Endometrium (tissue), 2 donors: ENCODE measurements around the gene CDH11.

ENCODE experiments used
- FAIRE-seq: peaks from 2 replicates; lab custom pipeline; 2012; peaks lifted over from hg19 to GRCh38; lab: Jason Lieb, UNC
- donor health status: control.
- donor health status: control.

The CDH11 gene

GRCh38 chr16:64974381-64974780, 147.5 kb downstream of the CDH11 start:
- FAIRE-seq = no peak

GRCh38 chr16:64973171-64973570, 148.7 kb downstream of the CDH11 start:
- FAIRE-seq = no peak

- FAIRE-seq = no peak
Observed at GRCh38 chr16:64971171-64971570, 150.7 kb downstream of the CDH11 start.

- no peak for FAIRE-seq
Observed at GRCh38 chr16:64969221-64969620, 152.6 kb downstream of the CDH11 start.

- no peak for FAIRE-seq
Observed at GRCh38 chr16:64968539-64968938, 153.3 kb downstream of the CDH11 start.

GRCh38 chr16:64964126-64964540, 157.7 kb downstream of the CDH11 start:
- no peak for FAIRE-seq

- FAIRE-seq = no peak
Observed at GRCh38 chr16:64962786-64963185, 159.1 kb downstream of the CDH11 start.

- no peak for FAIRE-seq
Observed at GRCh38 chr16:64957246-64957645, 164.6 kb downstream of the CDH11 start.

GRCh38 chr16:64952177-64952576, 169.7 kb downstream of the CDH11 start:
- FAIRE-seq = peak; percentile 23

GRCh38 chr16:64951193-64951592, 170.7 kb downstream of the CDH11 start:
- FAIRE-seq = no peak

GRCh38 chr16:64950731-64951130, 171.1 kb downstream of the CDH11 start:
- FAIRE-seq = no peak

- no peak for FAIRE-seq
Observed at GRCh38 chr16:64950262-64950661, 171.6 kb downstream of the CDH11 start.

GRCh38 chr16:64948056-64948455, 173.8 kb downstream of the CDH11 start:
- no peak for FAIRE-seq

- no peak for FAIRE-seq
Observed at GRCh38 chr16:64947651-64948050, 174.2 kb downstream of the CDH11 start.

GRCh38 chr16:64933885-64934284, 188.0 kb downstream of the CDH11 start:
- FAIRE-seq = no peak

- no peak for FAIRE-seq
Observed at GRCh38 chr16:64926476-64926875, 195.4 kb downstream of the CDH11 start.

GRCh38 chr16:64925166-64925565, 196.7 kb downstream of the CDH11 start:
- peak; percentile 35 for FAIRE-seq

GRCh38 chr16:64924086-64924485, 197.8 kb downstream of the CDH11 start:
- peak; percentile 57 for FAIRE-seq

- FAIRE-seq = no peak
Observed at GRCh38 chr16:64919929-64920607, 201.8 kb downstream of the CDH11 start.

GRCh38 chr16:64919141-64919540, 202.7 kb downstream of the CDH11 start:
- peak; percentile 65 for FAIRE-seq

- FAIRE-seq = no peak
Observed at GRCh38 chr16:64916051-64916450, 205.8 kb downstream of the CDH11 start.

- no peak for FAIRE-seq
Observed at GRCh38 chr16:64910356-64910755, 211.5 kb downstream of the CDH11 start.

- FAIRE-seq = no peak
Observed at GRCh38 chr16:64907844-64908243, 214.0 kb downstream of the CDH11 start.

GRCh38 chr16:64903770-64904169, 218.1 kb downstream of the CDH11 start:
- FAIRE-seq = no peak

- no peak for FAIRE-seq
Observed at GRCh38 chr16:64900517-64900916, 221.3 kb downstream of the CDH11 start.
